GM18951 (cell line): ENCODE measurements around the gene CDHR5.

ENCODE experiments used
- POLR2A ChIP-seq: IDR thresholded peaks from 4 replicates; pipeline ENCODE4 v1.6.1; 2011; ENCODE audit warnings: mild to moderate bottlenecking; ENCODE audit not compliant: insufficient read length, insufficient read depth; ENCODE audit errors: extremely low read depth
- in situ Hi-C: fragments of 300-500 bp; cut with MboI; formaldehyde crosslinking; loops from one replicate; pipeline ENCODE4 v1.12.0; 2022; ENCODE audit warnings: low sequenced_read_pairs, mixed read lengths, inconsistent platforms; ENCODE audit not compliant: unreplicated experiment

The CDHR5 gene

DNA sequence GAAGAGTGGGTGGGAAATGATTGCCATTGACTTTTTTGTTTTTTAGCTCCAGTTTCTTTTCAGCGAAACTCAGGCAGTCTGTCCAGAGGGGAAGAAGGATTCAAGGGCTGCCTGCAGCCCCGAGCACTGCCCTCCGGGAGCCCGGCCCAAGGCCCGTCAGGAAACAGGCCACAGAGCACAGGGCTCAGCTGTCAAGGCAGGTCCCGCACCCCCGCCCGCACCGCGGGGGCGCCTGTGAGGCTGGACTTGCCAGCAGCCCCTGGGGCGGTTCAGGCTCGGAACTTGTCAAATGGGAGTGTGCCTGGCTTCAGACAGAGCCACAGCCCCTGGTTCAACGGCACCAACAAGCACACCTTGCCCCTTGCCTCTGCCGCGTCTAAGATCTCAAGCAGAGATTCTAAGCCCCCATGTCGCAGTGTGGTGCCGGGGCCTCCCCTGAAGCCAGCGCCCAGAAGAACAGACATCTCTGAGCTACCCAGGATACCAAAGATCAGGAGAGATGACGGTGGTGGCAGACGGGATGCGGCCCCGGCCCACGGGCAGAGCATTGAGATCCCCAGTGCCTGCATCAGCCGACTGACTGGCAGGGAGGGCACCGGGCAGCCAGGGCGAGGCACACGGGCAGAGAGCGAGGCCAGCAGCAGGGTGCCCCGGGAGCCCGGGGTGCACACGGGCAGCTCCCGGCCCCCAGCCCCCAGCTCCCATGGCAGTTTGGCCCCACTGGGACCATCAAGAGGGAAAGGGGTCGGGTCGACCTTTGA is 17.6 kb downstream of the CDHR5 start:
- no peak for TF ChIP-seq POLR2A
- in situ Hi-C loops = no loop called here

DNA sequence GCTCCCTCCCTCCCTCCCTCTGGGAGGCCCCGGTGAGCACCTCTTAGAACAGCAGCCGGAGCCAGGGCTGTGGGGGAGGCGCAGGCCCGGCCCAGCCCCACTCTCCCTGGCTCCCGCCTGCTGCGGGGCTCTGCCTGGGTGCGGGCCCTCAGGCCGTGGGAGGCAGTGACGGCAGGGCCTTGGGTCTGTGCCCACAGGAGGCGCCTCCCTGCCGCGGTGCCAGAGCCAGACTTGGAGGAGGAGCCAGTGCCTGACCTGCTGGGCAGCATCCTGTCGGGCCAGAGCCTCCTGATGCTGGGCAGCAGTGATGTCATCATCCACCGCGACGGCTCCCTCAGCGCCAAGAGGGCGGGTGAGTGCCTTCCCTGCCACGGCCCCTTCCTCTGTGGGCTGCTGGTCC is 18.5 kb downstream of the CDHR5 start:
- TF ChIP-seq POLR2A = no peak
- in situ Hi-C loops = no loop called here

- in situ Hi-C loops = no loop called here
- TF ChIP-seq POLR2A = no peak
Observed at GRCh38 chr11:605286-606129, 19.2 kb downstream of the CDHR5 start.

DNA sequence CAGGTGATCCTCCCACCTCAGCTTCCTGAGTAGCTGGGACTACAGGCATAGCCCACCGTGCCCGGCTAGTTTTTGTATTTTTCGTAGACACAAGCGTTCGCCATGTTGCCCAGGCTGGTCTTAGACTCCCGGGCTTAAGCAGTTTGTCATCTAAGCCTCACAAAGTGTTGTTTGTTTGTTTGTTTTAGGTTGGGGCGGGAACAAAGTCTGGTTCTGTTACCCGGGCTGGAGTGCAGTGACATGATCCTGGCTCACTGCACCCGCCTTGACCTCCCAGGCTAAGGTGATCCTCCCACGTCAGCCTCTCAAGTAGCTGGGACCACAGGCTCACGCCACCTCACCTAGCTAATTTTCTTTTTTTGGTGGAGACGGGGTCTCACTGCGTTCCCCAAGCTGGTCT is 21.6 kb downstream of the CDHR5 start:
- TF ChIP-seq POLR2A = no peak
- in situ Hi-C loops = no loop called here

- in situ Hi-C loops = no loop called here
- no peak for TF ChIP-seq POLR2A
Observed at GRCh38 chr11:601573-602245, 23.0 kb downstream of the CDHR5 start.

DNA sequence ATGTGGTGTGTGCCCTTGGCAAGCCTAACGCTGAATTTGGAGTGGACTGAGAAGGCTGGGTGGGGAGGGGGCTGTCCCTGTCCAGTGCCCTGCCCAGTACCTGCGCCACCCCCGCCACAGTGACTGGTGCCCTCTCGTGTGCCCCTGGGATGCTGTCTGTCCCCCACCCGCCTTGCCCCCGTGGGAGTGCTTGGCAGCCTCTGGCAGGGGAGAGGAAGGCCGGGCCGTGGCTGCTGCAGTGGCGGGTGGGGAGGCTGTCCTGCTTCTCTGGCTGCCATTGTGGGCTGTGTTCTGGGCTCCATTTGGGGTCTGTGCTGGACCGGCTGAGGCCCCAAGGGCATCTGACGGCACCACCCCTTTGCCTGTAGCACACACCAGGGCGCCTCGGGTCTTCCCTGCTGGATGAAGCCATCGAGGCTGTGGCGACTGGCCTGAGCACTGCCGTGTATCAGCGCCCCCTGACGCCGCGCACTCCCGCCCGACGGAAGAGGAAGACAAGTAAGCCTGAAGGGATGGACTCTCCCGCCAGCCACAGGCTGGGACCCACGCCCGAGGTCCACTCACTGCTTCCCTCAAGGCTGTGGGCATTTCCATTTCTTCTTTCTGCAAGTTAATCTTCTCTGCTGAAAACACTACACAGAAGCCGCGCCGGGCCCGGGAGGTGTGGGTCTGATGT is 26.6 kb downstream of the CDHR5 start:
- in situ Hi-C loops = no loop called here
- peak; percentile 10 for TF ChIP-seq POLR2A

DNA sequence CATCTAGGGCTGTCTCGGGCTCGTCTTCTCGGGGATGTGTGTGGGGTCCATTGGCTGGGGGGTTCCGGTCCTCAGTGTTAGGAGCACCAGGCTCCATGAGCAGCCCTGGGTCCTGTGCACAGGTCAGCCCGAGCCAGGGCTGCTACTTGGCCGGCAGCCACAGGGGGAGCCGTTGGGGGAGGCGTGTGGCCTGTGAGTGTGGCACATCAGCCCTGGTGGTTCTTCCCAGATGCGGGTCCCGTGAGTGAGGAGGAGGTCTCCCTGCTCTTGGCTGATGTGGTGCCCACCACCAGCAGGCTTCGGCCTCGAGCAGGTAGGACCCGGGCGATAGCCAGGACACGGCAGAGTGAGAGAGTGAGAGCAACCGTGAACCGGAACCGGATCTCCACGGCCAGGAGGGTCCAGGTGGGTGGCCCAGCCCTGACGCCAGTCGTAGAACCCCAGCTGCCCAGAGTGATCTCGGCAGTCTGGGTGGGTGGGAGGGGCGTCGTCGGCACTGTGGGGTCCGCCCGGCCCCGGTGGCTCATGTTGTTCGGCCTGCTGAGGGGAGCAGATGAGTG is 27.5 kb downstream of the CDHR5 start:
- in situ Hi-C loops = no loop called here

GRCh38 chr11:596374-596773 is 28.4 kb downstream of the CDHR5 start:
- TF ChIP-seq POLR2A = no peak
- in situ Hi-C loops = no loop called here

More for the DNA sequence above, 27.5 kb downstream of the CDHR5 start:
- TF ChIP-seq POLR2A = no peak

- TF ChIP-seq POLR2A = no peak
- in situ Hi-C loops = no loop called here
Observed at GRCh38 chr11:595400-595799, 29.4 kb downstream of the CDHR5 start.

GRCh38 chr11:593347-593746 is 31.4 kb downstream of the CDHR5 start:
- TF ChIP-seq POLR2A = no peak
- in situ Hi-C loops = no loop called here

DNA sequence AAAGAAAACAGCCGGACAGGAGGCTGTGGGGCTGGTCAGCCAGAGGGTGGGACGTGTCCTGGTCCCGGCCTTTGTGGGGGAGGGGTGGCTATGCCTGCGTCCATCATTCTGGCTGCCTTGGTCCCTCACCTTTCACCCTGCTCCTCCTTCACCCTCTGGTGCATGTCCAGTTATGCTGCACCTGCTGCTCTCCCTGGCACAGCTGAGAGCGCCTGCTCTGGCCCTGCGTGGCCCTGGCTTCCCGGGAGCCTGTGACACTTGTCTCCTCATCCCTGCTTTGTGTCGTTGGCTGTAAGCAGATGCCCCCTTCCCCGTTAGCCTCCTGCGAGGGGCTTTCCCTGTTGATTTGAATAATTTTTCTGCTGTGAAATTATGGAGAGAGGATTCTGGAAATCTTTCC is 31.8 kb downstream of the CDHR5 start:
- in situ Hi-C loops = no loop called here
- TF ChIP-seq POLR2A = no peak

- in situ Hi-C loops = no loop called here
- TF ChIP-seq POLR2A = no peak
Observed at GRCh38 chr11:592501-592900, 32.3 kb downstream of the CDHR5 start.

GRCh38 chr11:590997-591396 is 33.8 kb downstream of the CDHR5 start:
- in situ Hi-C loops = no loop called here
- no peak for TF ChIP-seq POLR2A
